Measurements from ENCODE around the gene MINDY1.
A peak's percentile ranks its signal among the peaks of the same experiment; 100 is the strongest.

MINDY1 gene

GRCh38 chr1:151011154-151011850, 4.6 kb upstream of the MINDY1 start:
- DNase-seq, result no peak

- no peak for DNase-seq
Measured at GRCh38 chr1:151010346-151010726, 3.6 kb upstream of the MINDY1 start.

DNA sequence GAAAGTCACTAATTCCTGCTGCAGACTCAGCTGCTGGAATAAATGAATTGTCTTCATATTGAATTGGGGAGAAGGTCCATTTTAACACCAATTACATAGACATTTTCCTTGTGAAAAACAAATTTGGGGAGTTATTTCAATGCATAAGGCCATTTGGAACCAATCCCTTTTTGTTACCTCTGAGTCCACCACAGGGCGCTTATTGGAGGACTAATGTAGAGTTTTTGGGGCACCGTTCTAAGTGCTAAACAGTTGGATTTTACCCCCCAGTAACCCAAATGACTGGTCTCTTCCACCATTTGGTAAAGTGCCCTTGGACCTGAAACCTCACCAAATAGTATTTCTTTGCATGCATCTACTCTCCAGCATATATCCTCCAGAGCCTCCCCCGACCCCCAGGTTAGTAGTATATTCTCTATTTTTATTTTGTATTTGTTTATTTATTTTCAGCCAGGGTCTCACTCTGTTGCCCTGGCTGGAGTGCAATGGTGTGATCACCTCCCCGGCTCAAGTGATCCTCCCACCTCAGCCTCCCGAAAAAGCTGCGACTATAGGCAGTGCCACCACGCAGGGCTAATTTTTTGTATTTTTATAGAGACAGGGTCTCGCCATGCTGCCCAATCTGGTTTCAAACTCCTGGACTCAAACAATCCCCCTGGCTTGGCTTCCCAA, 3.1 kb upstream of the MINDY1 start:
- DNase-seq, result no peak

DNA sequence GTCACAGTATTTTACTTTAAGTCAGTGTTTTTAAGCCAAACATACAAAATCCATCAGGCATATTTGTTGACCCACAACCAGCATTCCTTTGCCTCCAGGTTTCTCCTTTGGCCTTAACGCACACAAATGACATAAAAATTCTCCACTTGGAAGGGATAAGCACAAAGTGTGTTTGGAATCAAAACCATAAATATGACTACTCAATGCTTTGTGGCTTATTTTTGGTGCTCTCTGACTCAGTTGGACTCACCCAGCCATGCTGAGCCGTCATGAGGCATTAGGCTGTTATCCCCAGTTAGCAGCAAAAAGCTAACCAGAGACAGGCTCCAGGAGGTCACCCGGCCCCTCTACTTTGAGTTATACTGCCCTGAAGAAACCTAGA, 2.5 kb upstream of the MINDY1 start:
- DNase-seq, result no peak

GRCh38 chr1:151008244-151009205, 1.8 kb upstream of the MINDY1 start, which contains the start of gene PRUNE1:
PRUNE1 (plus strand) TSS chr1:151008449; CDS start chr1:151008633, 184 bp downstream.
- peak; percentile 94 for DNase-seq

DNA sequence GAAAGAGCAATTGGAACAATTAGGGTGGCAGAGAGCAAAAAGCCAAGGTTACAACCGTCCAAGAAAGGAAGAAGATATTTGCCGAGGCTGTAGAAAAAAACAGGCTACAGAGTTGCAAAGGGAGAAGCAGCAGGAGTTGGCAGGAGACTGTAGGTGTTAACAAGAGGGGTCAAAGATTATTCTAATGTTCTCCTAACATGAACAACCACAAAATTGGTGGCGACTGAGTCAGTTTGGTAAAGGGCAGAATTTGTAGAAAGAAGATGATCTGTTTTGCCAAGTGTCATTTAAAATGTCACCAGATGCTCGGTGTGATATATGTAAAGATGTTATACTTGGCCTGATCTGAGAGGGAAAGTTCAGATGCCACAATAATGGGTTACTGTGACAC, 1.1 kb upstream of the MINDY1 start:
- no peak for DNase-seq

DNA sequence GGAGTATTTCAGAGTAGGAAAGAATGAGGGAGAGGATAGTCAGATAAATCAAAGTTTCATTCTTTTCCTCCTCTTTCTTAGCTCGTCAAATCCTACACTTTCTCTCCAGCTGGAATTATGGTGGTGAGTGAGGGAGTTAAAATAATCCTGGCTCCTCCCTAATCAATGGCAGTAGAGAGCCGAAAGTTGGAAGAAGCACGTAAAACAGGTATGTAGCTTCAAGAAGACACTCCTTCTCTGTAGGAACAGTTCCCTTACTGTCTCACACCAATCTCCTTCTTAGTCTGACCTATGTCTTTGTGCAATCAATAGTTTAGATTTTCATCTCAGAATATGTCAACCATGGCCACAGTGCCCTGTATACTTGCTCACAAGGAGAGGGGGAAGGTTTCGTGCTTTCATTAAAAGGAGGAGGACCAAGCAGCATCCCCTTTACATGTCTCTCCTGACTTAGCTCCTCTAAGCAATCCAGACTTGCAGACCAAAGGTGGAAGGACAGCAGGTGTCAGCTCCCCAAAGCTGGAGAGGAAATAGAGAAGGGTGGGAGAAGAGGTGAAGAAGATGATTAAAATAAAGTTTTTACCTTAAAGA, 878 bp downstream of the MINDY1 start:
- no peak for DNase-seq

GRCh38 chr1:151003180-151003579, 3.5 kb downstream of the MINDY1 start:
- no peak for DNase-seq

- DNase-seq, result no peak
Measured at GRCh38 chr1:151002611-151003010, 4.1 kb downstream of the MINDY1 start.

- DNase-seq, result no peak
Measured at GRCh38 chr1:151002051-151002450, 4.7 kb downstream of the MINDY1 start.

DNA sequence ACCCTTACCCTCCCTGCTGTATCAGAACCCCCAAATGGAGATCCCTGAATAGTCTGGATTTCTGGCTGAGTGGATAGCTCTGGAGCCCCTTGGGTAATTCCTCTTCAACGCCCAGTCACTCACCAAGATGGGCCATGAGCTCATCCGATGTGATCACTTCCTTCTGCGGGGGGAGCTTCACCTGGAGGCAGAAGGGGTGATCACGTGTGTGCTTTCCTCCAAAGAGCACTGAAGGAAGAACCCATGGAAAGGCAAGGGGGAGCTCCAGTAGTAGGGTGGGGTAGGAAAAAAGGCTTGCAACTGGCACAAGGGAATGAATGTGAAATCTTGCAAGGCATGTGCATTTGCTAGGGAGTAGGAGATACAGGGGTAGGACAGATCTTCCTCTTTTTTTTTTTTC, 5.1 kb downstream of the MINDY1 start:
- no peak for DNase-seq

DNA sequence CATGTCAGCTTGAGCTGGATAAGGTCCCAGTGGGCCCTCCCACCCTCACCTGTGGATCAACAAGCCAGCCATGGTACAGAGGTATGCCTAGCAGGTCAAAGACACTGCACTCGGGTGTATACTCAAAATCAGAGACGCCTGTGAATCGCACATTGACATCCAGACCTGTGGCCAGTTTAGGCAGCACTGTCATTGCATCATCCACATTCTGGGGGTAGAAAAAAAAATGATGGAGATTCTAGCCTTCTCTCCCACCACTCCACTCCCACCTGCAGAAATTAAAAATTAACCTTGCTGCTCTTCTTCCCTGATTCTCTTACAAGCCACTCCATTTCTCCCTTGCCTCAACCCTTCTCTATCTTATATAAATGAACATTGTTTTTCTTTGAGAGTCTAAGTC, 6.3 kb downstream of the MINDY1 start:
- DNase-seq, result no peak

GRCh38 chr1:150999926-151000325, 6.8 kb downstream of the MINDY1 start:
- no peak for DNase-seq

DNA sequence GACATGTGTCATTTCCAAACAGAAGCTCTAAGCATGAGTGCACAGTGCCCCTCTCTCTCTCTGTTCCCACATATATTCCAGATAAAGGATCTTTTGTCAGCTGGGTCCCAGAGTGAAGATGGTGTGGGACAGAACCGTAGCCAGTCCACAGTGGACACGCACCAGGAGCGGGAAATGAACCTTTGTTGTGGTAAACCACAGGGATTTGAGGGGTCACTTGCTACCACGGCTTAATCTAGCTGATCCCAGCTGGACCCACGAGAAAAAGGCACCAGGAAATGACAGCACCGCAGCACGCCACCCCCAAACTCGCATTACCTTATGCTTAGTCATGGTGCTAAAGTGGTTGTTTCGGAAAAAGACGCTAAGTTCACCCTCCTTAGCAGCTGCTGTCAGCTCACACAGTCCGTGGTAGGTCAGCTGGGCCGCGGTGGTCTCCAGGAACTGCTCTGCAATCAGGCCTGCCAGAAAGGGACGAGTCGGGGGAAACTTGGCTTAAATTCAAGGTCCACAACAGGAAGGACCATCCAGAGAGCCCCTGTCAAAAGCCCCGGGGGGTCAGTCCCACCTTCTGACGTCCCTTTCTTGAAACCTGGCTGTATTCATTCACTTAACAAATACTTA, 7.5 kb downstream of the MINDY1 start:
- no peak for DNase-seq

- no peak for DNase-seq
Measured at GRCh38 chr1:150997949-150998348, 8.8 kb downstream of the MINDY1 start.

GRCh38 chr1:150997126-150997872, 9.4 kb downstream of the MINDY1 start:
- no peak for DNase-seq

DNA sequence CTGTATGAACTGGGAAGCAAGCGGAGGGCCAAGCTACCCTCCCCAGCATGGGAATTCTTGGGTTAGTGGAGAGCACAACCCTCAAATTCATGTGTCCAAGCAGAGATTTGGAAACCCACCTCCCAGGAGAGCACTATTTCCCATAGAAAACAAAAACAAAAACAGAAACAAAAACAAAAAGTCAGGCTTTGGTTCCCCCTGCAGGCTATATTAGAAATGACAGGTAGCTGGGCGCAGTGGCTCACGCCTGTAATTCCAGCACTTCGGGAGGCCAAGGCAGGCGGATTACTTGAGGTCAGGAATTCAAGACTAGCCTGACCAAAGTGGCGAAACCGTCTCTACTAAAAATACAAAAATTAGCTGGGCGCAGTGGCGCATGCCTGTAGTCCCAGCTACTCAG, 10.8 kb downstream of the MINDY1 start:
- no peak for DNase-seq

DNA sequence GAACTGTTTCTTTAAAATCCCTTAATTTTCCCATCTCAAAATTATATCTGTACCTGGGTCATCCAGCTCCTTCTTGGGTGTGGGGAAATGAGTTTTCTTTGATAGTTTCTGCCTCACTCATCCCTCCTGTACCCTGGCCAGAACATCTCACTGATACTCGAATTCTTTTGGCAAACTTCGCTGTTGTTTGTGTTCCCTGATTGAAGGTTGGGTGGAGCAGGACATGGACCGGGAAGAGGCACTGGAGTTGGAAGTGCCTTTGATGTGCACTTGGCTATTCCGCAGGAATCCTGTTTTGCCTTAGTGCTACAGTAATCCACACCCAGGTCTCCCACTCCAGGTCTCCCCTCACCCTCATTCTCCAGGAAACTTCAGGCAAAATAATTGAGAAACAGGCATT, 11.2 kb downstream of the MINDY1 start:
- DNase-seq, result no peak

GRCh38 chr1:150994248-150994647, 12.5 kb downstream of the MINDY1 start:
- DNase-seq, result no peak

GRCh38 chr1:150992626-150993025, 14.1 kb downstream of the MINDY1 start:
- DNase-seq, result no peak

- no peak for DNase-seq
Measured at GRCh38 chr1:150987924-150988323, 18.8 kb downstream of the MINDY1 start.
